HEK293 (cell line): ENCODE results near the gene KIAA0319L.

Experiments
- MYNN ChIP-seq: fragments of 450-650 bp; formaldehyde crosslinking; IDR thresholded peaks from 2 replicates; pipeline ENCODE4 v1.5.1; 2016; ENCODE audit warnings: missing biosample characterization, missing genetic modification characterization, borderline replicate concordance
- REST ChIP-seq: fragments of 450-650 bp; formaldehyde crosslinking; IDR thresholded peaks from 2 replicates; pipeline ENCODE4 v1.5.1; 2016; ENCODE audit warnings: missing biosample characterization, missing genetic modification characterization
- ZFP37 ChIP-seq: fragments of 450-650 bp; formaldehyde crosslinking; IDR thresholded peaks from 2 replicates; pipeline ENCODE4 v1.5.1; 2016; ENCODE audit warnings: missing biosample characterization, missing genetic modification characterization
- ZNF184 ChIP-seq: fragments of 450-650 bp; IDR thresholded peaks from 2 replicates; pipeline ENCODE4 v1.5.1; 2018; ENCODE audit warnings: missing biosample characterization, mild to moderate bottlenecking, missing genetic modification characterization
- ZNF211 ChIP-seq: fragments of 450-650 bp; formaldehyde crosslinking; IDR thresholded peaks from 2 replicates; pipeline ENCODE4 v1.5.1; 2016; ENCODE audit warnings: low read depth, missing biosample characterization, missing genetic modification characterization
- ZSCAN5A ChIP-seq: fragments of 450-650 bp; formaldehyde crosslinking; IDR thresholded peaks from 2 replicates; pipeline ENCODE4 v1.5.1; 2016; ENCODE audit warnings: missing biosample characterization, missing genetic modification characterization

- no peak for TF ChIP-seq ZSCAN5A (tag by site-specific recombination)
- TF ChIP-seq ZNF184: no peak
- no peak for TF ChIP-seq ZFP37 (tag by site-specific recombination)
- no peak for TF ChIP-seq REST
- no peak for TF ChIP-seq ZNF211 (tag by site-specific recombination)
- TF ChIP-seq MYNN (tag by site-specific recombination): no peak
Measured at GRCh38 chr1:35454176-35454575, 103.0 kb downstream of the KIAA0319L start.
